SIG-M5 treated with dmso at 0.1 percent for 504 hours (cell line): Measurements from ENCODE around the gene CNPY3.
"Not testable (repeated sequence)": the region's sequence is repeated elsewhere in the genome, so short reads cannot be mapped to it uniquely, and the experiment has no call there.

Experiments
- DNase-seq: peaks from one replicate; lab custom pipeline; 2025; ENCODE audit not compliant: unreplicated experiment; lab: John Stamatoyannopoulos, UW

CNPY3 gene

DNA sequence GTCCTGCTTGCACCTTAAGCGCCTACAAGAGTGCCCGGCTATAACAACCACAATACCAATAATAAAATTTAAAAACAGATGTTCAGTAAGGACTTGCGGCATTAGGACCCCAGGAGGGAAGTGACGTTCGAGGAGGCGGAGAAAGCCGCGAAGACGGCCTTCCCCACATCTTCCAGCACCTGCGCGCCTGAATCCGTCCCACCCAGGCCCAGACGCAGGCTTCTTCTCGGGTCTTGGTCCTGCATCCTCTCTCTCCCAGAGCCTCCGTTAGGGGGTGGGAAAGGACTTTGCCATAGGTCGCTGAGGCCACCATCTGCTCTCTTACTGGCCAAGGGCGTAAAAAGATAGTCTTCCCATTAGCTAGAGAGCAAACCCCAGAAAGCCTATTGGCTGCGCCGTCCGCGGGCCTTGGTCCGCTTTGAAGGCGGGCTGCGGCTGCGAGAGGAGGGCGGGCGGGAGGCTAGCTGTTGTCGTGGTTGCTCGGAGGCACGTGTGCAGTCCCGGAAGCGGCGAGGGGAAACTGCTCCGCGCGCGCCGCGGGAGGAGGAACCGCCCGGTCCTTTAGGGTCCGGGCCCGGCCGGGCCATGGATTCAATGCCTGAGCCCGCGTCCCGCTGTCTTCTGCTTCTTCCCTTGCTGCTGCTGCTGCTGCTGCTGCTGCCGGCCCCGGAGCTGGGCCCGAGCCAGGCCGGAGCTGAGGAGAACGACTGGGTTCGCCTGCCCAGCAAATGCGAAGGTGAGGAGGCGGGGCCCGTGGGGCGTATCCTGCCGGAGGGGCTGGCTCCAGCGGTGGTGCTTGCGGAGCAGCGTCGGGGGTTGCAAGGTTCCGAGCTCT lies at the start of gene CNPY3:
Gene CNPY3, plus strand, starts transcription at position 495 of the 835 bp plus-strand sequence. Its CDS starts 91 bp downstream, at position 586.
- peak; percentile 98 for DNase-seq

DNA sequence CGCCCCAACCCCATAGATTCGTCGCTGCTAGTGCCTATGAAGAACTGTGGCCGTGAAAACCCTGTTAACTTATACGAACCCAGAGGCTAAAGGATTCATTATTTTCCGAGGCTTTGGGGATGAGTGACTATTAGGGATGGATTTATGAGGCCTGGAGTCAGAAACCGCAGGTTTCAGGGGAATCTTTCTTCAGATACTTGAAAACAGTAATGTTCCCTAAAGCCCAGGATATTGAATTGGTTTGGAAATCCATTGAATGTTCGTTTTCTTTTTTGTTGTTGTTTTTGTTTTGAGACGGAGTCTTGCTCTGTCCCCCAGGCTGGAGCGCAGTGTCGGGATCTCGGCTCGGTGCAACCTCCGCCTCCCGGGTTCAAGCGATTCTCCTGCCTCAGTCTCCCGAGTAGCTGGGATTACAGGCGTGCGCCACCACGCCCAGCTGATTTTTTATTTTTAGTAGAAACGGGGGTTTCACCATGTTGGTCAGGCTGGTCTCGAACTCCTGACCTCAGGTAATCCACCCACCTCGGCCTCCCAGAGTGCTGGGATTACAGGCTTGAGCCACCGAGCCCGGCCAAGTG lies 49.0 kb upstream of the CNPY3 start:
- DNase-seq, result not testable (repeated sequence)

DNA sequence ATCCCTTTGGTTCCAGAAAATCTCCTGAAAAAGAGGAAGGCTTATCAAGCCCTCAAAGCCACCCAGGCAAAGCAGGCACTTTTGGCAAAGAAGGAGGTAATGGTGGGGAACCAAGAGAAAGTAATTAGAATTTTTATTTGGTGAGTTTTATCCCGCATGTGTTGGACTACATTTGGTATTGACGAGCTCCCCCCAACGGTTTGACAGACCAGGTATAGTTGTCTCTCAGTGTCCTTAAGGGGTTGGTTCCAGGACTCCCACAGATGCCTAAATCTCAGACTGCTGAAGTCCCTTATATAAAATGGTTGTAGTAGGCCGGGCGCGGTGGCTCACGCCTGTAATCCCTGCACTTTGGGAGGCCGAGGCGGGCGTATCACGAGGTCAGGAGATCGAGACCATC lies 48.4 kb upstream of the CNPY3 start:
- DNase-seq, result not testable (repeated sequence)

DNA sequence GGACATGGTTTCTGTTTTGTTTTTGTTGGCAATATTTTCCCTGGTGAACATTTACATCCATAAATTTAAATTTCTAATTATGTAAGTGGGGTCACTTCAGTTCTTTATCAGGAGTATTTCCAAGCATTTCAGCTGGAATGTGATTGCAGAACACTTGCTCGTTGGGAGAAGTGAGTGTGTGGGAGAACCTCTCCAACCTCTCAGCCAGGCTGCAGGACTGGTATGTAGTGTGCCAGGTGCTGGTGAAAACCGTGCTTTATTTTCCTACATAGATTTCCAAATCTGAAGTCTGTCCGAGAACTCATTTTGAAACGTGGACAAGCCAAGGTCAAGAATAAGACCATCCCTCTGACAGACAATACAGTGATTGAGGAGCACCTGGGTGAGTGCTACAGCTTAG lies 43.6 kb upstream of the CNPY3 start:
- DNase-seq, result no peak

DNA sequence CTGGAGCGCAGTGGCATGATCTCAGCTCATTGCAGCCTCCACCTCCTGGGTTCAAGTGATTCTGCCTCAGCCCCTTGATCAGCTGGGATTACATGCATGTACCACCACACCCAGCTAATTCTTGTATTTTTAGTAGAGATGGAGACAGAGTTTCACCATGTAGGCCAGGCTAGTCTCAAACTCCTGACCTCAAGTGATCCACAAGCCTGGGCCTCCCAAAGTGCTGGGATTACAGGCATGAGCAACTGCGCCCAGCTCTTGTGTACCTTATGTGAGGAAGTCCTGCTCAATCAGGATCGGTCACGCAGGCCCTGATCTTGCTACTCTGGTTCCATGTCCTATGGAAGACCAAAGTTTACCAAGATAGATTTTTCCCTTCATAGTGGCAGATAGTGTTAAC lies 41.1 kb upstream of the CNPY3 start:
- DNase-seq, result not testable (repeated sequence)

DNA sequence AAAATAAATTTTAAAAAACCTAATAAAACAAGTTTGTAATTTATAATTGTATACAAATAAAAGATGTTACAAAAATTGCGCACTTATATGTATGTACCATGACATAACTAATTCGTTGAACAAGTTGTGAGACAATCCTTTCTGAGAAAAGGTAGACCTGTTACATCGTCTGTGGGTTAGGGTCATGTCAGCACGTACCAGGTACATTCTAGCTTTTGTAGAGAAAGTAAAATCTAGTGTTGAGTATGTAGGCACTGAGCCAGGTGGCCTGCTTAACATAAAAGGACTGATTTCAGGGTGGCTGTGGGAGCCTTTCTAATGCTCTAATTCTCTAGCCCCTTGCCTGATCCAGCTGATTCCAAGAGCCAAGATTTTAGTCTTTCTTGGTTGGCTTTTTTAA lies 39.5 kb upstream of the CNPY3 start:
- DNase-seq, result no peak

DNA sequence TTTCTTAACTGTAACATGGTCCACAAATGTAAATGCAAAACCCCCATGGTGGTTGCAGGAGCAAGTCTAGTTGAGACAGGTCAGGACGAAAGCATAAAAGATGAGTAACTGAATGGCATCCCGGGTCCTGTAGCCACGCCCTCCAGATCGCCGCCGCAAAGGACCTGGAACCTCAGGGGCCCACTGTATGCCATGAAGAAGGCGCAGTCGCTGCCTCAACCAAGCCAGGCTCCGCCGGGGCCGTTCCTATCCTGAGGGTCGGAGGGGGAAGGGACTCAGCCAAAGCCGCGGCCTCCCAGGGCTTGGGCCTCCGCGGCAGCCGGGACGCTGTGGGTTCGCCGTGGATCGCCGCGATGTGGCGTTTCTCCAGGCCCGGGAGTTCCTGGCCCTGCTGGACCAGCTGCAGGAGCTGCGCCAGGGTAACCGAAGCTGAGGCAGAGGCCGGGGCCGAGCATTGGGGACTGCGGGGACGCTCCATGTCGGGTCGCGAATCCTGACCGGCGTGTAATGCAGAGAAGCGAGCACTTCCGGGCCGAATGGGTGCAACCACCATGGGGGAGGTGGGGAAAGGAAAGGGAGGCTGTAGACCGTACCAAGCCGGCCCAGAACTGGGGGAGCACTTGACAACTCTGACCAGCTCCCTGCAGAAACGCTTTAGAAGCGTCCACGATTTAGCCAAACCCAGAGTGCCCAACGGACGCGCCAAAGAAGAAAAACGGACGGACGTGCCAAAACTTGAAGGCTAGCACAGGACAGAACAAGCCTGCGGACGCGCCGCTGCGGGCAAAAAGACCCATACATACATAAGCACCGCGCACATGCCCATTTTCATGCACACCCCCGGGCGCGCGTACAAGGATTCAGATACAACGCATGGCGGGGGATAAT lies 38.7 kb upstream of the CNPY3 start:
- peak; percentile 93 for DNase-seq

DNA sequence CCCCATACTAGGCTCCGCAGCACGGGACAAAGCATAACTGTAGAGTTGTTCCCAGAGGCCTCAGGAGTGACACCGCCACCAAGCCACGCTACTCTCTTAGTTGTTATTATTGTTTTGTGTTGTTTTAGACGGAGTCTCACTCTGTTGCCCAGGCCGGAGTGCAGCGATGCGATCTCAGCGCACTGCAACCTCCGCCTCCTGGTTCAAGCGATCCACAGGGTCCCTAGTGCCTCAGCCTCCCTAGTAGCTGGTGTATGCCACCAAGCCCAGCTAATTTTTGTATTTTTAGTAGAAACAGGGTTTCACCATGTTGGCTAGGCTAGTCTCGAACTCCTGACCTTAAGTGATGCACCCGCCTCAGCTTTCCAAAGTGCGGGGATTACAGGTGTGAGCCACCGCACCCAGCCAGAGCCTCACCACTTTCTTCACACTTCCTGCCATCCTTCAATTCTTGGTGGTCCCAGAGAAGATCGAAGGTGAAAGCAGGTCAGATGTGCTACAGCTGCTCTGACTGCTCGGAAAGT lies 38.0 kb upstream of the CNPY3 start:
- no peak for DNase-seq

DNA sequence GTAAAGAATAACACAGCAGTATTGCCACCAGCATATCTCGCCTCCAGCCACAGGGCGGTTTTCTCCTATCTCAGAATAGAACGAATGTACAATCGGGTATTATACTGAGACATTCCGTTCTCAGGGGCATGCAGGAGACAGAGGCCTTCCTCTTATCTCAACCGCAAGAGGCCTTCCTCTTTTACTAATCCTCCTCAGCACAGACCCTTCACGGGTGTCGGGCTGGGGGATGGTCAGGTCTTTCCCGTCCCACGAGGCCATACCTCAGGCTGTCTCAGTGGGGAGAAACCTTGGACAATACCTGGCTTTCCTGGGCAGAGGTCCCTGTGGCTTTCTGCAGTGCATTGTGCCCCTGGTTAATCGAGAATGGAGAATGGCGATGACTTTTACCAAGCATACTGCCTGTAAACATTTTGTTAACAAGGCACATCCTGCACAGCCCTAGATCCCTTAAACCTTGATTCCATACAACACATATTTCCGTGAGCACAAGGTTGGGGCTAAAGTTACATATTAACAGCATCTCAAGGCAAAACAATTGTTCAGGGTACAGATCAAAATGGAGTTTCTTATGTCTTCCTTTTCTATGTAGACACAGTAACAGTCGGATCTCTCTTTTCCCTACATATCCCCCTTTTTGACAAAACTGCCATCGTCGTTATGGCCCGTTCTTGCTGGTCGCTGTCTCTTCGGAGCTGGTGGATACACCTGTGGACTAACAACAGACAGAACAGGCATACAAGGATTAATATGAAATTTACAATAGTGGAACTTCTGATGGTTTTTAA lies 35.0 kb upstream of the CNPY3 start:
- peak; percentile 64 for DNase-seq

DNA sequence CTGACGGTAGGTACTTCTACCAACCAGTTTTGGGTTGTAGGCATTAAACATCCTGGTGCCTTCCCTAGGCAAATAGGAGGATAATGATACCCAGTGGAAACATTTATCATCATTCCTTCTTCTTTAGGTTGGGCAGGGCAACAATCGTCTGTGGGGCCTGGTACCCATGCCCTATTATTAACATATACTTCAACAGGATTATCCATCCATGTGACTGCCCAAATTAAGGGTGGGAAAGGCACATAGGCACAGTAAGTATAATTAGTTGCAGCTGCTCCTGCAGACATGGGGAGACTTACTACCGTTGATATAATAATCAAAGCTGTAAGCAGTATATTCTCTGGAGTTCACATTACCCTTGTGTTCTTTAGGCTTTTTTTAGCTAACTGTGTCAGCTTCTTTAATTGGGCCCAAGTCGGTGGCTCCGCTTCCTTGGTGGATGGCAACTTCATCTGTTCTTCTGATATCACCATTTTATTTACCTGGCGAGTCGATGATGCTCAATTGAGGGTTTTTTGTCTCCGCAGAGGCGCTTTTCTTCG lies 33.0 kb upstream of the CNPY3 start:
- no peak for DNase-seq

DNA sequence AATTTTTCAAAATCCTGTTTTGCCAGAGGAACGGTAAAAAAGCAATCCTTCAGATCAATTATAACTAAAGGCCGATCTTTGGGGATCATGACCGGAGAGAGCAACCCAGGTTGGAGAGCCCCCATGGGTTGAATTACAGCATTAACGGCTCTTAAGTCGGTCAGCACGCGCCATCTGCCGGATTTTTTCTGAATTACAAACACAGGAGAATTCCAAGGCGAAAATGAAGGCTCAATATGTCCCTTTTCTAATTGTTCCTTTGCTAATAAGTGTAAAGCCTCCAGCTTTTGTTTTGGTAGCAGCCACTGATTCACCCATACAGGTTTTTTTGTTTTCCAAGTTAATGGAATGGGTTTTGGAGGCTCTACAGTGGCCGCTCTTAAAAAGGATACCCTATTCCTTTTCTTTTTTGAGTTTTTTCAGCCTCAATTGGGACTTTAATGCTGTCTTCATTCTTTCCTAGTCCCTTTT lies 30.4 kb upstream of the CNPY3 start:
- DNase-seq, result peak; percentile 13

DNA sequence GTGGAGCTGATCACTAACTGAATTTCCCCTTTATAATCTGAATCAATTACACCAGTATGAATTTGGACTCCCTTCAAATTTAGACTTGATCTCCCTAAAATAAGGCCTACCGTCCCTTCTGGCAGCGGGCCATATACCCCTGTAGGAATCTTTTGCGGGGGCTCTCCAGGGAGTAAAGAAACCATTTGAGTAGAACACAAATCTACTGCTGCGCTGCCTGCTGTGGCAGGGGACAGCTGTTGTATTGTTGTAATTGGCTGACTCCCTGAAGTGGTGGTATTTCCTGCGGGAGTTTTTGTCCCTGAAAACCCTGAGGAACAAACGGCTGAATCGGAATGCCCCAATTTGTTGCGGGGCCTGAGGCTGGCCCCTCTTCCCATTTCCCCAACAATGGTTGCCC lies 29.4 kb upstream of the CNPY3 start:
- no peak for DNase-seq

DNA sequence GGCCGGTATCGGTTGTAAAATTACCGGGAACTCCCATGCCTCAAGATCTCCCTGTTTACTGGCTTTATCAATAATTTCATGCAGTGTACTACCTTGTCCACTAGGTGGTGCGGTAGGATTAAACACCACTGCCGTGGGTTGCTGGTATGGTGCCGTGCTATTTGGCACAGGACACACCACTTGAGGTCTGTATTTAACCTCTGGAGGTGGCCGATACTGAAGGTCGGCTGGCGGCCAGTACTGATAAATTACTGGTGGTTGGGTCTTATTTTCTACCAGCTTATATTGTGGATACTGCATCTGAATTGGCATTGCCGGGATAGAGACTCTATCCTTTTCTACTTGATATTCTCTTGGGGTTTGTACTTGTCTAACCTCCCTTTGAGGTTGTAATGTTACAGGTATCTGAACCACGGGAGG lies 27.7 kb upstream of the CNPY3 start:
- peak; percentile 73 for DNase-seq

DNA sequence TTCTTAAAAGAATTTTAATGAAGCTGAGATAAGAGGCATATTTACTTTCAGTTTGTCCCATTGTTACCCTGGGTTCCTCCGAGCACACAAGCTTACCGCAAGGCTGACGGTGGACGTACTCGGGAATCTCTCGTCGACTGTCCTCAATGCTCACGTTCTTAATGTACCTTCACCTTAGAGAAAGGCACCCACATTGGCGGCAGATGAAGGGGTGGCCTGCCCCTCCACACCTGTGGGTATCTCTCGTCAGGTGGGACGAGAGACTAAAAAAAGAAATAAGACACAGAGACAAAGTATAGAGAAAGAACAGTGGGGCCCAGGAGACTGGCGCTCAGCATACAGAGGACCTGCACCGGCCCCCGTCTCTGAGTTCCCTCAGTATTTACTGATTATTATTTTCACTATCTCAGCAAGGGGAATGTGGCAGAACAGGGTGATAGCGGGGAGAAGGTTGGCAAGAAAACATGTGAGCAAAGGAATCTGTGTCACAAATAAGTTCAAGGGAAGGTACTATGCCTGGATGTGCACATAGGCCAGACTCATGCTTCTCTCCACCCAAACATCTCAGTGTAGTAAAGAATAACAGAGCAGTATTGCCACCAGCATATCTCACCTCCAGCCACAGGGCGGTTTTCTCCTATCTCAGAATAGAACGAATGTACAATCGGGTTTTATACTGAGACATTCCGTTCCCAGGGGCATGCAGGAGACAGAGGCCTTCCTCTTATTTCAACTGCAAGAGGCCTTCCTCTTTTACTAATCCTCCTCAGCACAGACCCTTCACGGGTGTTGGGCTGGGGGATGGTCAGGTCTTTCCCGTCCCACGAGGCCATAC lies 26.6 kb upstream of the CNPY3 start:
- not testable (repeated sequence) for DNase-seq

DNA sequence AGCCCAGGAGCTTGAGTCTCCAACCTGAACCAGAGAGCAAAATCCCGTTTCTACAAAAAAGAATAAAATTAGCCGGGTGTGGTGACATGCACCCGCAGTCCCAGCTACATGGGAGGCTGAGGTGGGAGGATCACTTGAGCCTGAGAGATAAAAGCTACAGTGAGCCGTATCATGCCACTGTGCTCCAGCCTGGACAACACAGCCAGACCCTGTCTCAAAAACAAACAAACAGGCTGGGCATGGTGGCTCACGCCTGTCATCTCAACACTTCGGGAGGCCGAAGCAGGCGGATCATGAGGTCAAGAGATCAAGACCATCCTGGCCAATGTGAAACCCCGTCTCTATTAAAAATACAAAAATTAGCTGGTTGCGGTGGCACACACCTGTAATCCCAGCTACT lies 24.8 kb upstream of the CNPY3 start:
- no peak for DNase-seq

DNA sequence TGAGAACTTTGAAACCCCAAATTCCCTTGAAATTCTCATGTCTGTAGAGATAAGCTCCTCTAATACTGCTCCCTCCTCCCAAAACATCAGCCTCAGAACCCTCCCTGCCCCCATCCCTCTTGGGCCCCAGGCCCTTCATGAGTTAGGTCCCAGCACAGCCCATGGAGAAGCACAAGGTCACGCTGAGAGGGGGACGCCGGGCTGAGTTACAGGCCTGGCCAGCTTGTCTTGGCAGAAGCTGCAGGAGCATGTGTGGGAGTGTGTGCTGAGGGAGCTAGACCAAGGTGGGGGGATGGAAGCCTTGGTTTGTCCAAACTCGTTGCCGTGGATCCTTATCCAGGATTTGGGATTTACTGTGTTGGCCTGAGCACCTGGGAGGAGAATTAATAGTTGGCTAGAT lies 21.9 kb upstream of the CNPY3 start:
- DNase-seq, result no peak

DNA sequence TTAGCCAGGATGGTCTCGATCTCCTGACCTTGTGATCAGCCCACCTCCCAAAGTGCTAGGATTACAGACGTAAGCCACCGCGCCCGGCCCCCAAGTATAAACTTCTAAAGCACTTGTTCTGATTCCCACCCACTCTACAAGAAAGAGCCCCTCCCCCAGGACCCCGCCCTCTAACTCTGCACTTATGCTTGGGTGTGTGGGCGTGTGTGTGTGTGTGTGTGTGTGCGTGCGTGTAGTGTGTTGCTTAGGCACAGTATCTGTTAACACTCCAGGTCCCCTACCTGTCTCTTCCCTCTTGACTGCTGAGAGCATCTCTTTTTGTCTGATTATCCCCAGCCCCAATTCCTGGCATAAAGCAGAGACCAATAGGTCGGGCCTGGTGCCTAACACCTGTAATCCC lies 19.4 kb upstream of the CNPY3 start:
- no peak for DNase-seq

DNA sequence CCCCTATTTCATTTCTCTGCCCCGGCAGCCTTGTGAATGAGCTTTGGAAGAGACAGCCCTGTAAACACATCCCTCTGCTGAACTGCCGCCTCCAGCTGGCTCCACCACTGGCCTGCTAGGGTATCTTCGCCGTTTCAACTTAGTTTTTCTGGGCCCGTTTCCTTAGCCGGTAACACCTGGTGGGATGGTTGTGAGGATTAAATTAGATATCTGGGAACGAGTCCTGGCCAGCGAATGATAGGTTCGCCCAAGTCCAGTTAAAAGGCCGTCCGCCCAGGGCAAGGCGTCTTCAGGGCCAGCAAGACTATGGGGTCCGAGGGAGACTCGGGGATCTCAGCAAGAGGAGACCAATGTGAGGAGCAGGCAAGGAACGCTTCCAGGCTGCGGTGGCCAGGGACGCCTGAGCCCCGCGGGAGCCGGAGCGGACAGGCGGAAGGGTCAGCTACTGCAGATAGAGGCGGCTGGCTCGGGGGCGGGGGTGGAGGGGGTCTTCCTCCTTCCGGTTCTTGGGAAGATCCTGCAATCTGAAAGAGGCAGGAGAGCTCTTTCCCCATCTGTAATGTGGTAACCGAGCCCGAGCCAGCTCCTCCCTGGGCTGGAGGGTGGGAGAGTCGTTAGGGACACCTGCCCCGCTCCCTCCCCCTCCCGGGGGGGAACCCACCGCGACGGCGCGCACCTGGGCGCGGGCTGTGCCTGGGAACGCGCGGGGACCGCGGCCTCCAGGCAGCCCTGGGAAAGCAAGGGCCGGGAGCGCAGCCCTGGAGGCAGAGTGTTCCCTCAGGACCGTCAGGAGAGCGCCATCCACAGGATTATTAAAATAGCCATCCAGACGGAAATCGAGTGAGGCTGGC lies 17.9 kb upstream of the CNPY3 start:
- no peak for DNase-seq
